Peyer's patch (tissue), 4 donors: ENCODE measurements around the gene SCGB1C1. TPM values are rescaled to one million over a fixed set of nuclear protein-coding genes. Genes with fewer than 3 reads are reported as not detected.

Source experiments
- small RNA-seq, 2 donors: library from RNA; depleted of rRNA; stranded (forward); fragments of <200 nt; gene quantifications; one replicate each; pipeline ENCODE3, GENCODE V24; 2016
- total RNA-seq, 4 donors: library from RNA; depleted of rRNA; stranded (reverse); fragments of >200 nt; gene quantifications; one replicate each; pipeline ENCODE4 v1.1.0, GENCODE V29; 2016

The SCGB1C1 gene
- total RNA-seq, 4 donors from 2014 or later: not detected

Small RNAs within 50 kb of the gene (small RNA-seq; reads per million reads assigned to genes)
- gene RNU6-447P: 0 reads per million in 2 donors

Other genes starting within 250 kb of the SCGB1C1 start
- 10 to 100 TPM; 20.6 to 69.7 (median 40.1) TPM for gene BET1L, start 14.3 kb downstream of the SCGB1C1 start, total RNA-seq
- 100 to 1,000 TPM in 1 of 4 donors, 10 to 100 TPM in 3; 65.0 to 108 (median 86.8) TPM for gene RIC8A, start 14.6 kb downstream of the SCGB1C1 start, total RNA-seq
- gene SIRT3, start 43.3 kb downstream of the SCGB1C1 start, total RNA-seq: 10 to 100 TPM; 21.2 to 36.3 (median 29.3) TPM
- gene PSMD13, start 43.9 kb downstream of the SCGB1C1 start, total RNA-seq: 100 to 1,000 TPM in 2 of 4 donors, 10 to 100 TPM in 2; 74.5 to 125 (median 96.9) TPM
- gene NLRP6, start 85.3 kb downstream of the SCGB1C1 start, total RNA-seq: 100 to 1,000 TPM; 109 to 687 (median 492) TPM
- 100 to 1,000 TPM in 3 of 4 donors, 10 to 100 TPM in 1; 94.2 to 385 (median 317) TPM for gene PGGHG, start 96.0 kb downstream of the SCGB1C1 start, total RNA-seq
- gene IFITM5, start 106.4 kb downstream of the SCGB1C1 start, total RNA-seq: not detected
- 10 to 100 TPM; 15.6 to 98.2 (median 46.0) TPM for gene IFITM2, start 114.7 kb downstream of the SCGB1C1 start, total RNA-seq
- gene IFITM1, start 121.0 kb downstream of the SCGB1C1 start, total RNA-seq: 100 to 1,000 TPM in 2 of 4 donors, 10 to 100 TPM in 2; 45.9 to 141 (median 89.6) TPM
- gene IFITM3, start 127.8 kb downstream of the SCGB1C1 start, total RNA-seq: 100 to 1,000 TPM in 1 of 4 donors, 10 to 100 TPM in 3; 30.6 to 200 (median 84.7) TPM
- 10 to 100 TPM in 2 of 4 donors, 1 to 10 TPM in 2; 2.5 to 36.3 (median 9.3) TPM for gene B4GALNT4, start 176.4 kb downstream of the SCGB1C1 start, total RNA-seq
- gene PKP3, start 201.1 kb downstream of the SCGB1C1 start, total RNA-seq: 100 to 1,000 TPM in 3 of 4 donors, 10 to 100 TPM in 1; 95.7 to 254 (median 202) TPM
- gene SIGIRR, start 221.9 kb downstream of the SCGB1C1 start, total RNA-seq: 100 to 1,000 TPM in 3 of 4 donors, 10 to 100 TPM in 1; 82.3 to 143 (median 111) TPM
- 100 to 1,000 TPM; 161 to 474 (median 254) TPM for gene ANO9, start 248.9 kb downstream of the SCGB1C1 start, total RNA-seq